HUES64 (cell line): ENCODE results near the gene KIZ.

Experiments
- H3K27ac ChIP-seq: 2 replicates; pipeline ENCODE4 v1.7.0; 2013; ENCODE audit warnings: low read depth, low read length, inconsistent platforms
- H3K27me3 ChIP-seq: 2 replicates; pipeline ENCODE4 v1.6.1; 2013; ENCODE audit warnings: mild to moderate bottlenecking, low read length; ENCODE audit not compliant: insufficient read depth
- H3K36me3 ChIP-seq: 2 replicates; pipeline ENCODE4 v1.6.1; 2013; ENCODE audit warnings: mild to moderate bottlenecking, low read length; ENCODE audit not compliant: insufficient read depth
- H3K4me1 ChIP-seq: 2 replicates; pipeline ENCODE4 v1.6.1; 2013; ENCODE audit warnings: mild to moderate bottlenecking, low read length, moderate library complexity; ENCODE audit not compliant: insufficient read depth
- H3K4me3 ChIP-seq: 2 replicates; pipeline ENCODE4 v1.5.1; 2013; ENCODE audit warnings: mild to moderate bottlenecking, low read length, moderate library complexity
- H3K9ac ChIP-seq: 2 replicates; pipeline ENCODE4 v1.6.1; 2013; ENCODE audit warnings: mild to moderate bottlenecking, low read depth, low read length
- H3K9me3 ChIP-seq: 2 replicates; pipeline ENCODE4 v1.6.1; 2013; ENCODE audit warnings: low read depth, low read length; ENCODE audit not compliant: insufficient read depth
- WGBS: fragments of 150-250, 120-280 bp; methylation state at CpG from one replicate; pipeline ENCODE4 v1.1.7; 2013; ENCODE audit warnings: missing lambda C conversion rate; 5-methylcytosine and 5-hydroxymethylcytosine counted together

KIZ gene

DNA sequence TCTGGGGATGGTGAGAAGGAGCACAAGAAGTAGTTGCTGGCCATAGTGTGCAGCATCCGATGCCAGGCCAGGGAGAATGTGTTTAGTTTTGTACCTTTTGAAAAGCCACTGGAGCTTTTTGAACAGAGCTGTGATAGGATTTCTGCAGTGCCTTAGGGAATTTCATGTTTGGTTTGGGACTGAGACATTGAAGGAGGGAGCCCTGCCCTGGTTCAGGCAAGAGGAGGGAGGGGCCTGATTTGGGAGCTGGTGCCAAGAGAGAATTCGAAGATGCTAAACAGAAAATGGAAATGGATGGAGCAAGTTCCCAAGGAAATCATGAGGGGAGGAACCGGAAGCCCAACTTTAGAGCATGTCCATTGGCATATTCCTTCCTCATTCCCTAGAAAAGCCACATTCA lies 80.7 kb downstream of the KIZ start:
- H3K9me3 ChIP-seq: no peaks in the 10 kb centered on the region
- H3K4me1 ChIP-seq: peaks cover 26% of the 10 kb centered on the region
- no peak overlapping the region for H3K4me3 ChIP-seq
- H3K9ac ChIP-seq: no peak overlapping the region
- H3K36me3 ChIP-seq: peaks cover 6% of the 10 kb centered on the region; the same call in 1 of the 2 replicates
- 95% methylated on average over 3 of the region's 3 CpGs for WGBS
- no peak overlapping the region for H3K27ac ChIP-seq
- no peaks in the 10 kb centered on the region for H3K27me3 ChIP-seq

DNA sequence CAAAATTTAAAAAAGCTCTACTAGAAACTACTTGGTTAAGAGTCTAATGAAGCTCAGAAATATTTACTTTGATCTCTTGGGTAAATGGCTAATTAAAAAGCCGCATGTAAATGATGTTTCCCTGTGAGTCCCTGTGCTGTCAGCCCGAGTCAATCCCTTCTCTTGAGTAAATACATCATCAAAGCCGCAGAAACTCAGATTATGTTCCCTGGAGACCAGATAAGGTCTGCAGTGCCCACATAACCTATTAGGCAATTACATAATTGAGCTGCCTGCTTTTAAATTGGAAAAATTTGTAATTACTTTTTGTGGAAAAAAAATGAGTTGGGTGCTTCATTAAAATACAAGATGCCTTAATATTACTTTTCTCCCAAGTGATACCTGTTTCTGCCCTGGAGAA lies 83.1 kb downstream of the KIZ start:
- no peak overlapping the region for H3K27ac ChIP-seq
- H3K4me3 ChIP-seq: no peak overlapping the region
- H3K9ac ChIP-seq: no peak overlapping the region
- no peaks in the 10 kb centered on the region for H3K27me3 ChIP-seq
- peaks cover 6% of the 10 kb centered on the region; the same call in 1 of the 2 replicates for H3K36me3 ChIP-seq
- peaks cover 20% of the 10 kb centered on the region for H3K4me1 ChIP-seq
- 72% methylated on average over 3 of the region's 3 CpGs for WGBS
- no peaks in the 10 kb centered on the region for H3K9me3 ChIP-seq

DNA sequence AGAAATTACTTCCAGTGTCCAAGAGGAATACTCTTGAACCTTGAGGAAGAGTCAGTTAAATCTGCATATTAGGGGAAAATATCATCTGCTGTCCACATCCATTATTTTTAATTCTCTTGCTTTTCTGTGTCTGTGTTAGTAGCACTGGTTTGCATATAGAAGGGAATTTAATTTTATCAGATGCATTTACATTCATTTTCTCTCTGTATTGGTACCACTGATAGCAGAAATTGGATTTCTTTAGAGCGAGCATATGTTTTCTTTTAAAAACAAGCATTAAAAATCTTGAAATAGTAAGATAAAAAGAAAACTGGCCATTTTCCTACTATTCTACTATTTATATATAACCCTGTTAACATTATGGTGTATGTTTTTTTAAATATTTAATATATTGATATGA lies 83.8 kb downstream of the KIZ start:
- Histone ChIP-seq H3K9me3 (no peaks in the 10 kb centered on the region), H3K4me3 (no peak overlapping the region), H3K36me3 (peaks cover 6% of the 10 kb centered on the region; the same call in 1 of the 2 replicates), H3K4me1 (peaks cover 24% of the 10 kb centered on the region), H3K9ac (no peak overlapping the region), H3K27ac (no peak overlapping the region), H3K27me3 (no peaks in the 10 kb centered on the region)
- WGBS: no CpG with 5 or more reads among the region's 1 CpG

DNA sequence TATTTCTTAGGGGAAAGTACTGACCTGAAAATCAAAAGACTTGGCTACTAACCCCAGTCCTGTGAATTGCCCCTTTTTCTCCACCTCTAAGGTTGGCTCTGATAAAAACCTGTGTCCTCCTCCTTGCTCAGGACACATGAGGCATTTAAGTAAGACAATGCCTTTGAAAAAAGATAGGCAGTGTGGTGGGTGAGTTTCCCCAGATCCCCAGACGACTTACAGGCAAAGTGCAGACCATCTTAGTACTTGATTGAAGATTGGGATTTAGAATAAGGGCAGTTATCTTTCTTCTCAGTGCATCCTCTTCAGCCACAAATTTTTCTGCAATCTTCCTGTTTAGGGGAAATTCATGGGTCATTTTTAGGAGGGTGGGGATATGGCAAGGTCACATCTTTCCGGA lies 87.8 kb downstream of the KIZ start:
- H3K4me3 ChIP-seq: no peak overlapping the region
- peaks cover 48% of the 10 kb centered on the region for H3K4me1 ChIP-seq
- 58% methylated on average over 2 of the region's 2 CpGs for WGBS
- H3K9me3 ChIP-seq: no peaks in the 10 kb centered on the region
- peak overlapping the region; percentile 11; the same call in 1 of the 2 replicates for H3K9ac ChIP-seq
- H3K27me3 ChIP-seq: no peaks in the 10 kb centered on the region
- H3K27ac ChIP-seq: peak overlapping the region; percentile 69; the same call in 1 of the 2 replicates
- no peaks in the 10 kb centered on the region for H3K36me3 ChIP-seq

DNA sequence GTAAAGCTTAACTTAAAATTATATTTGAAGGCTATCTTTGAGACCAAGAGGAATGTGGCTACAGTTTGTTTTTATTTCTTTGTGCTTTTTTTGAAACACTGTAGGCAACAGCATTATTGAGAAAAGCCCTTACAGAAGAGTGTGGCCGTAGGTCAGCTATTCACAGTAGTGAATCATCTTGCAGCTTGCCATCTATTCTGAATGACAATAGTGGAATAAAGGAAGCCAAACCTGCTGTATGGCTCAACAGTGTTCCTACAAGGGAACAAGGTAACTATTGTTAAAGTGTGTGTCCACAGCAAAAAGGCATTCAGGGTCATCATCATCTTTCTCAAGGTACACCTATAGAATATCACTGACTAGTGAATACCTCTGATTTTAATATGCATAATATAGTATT lies 88.5 kb downstream of the KIZ start:
- Histone ChIP-seq H3K36me3 (no peaks in the 10 kb centered on the region), H3K27me3 (no peaks in the 10 kb centered on the region), H3K9me3 (no peaks in the 10 kb centered on the region), H3K4me1 (peaks cover 42% of the 10 kb centered on the region), H3K4me3 (no peak overlapping the region), H3K27ac (peak overlapping the region; percentile 69; the same call in 1 of the 2 replicates), H3K9ac (no peak overlapping the region)
- 18% methylated on average over 1 of the region's 1 CpG for WGBS

DNA sequence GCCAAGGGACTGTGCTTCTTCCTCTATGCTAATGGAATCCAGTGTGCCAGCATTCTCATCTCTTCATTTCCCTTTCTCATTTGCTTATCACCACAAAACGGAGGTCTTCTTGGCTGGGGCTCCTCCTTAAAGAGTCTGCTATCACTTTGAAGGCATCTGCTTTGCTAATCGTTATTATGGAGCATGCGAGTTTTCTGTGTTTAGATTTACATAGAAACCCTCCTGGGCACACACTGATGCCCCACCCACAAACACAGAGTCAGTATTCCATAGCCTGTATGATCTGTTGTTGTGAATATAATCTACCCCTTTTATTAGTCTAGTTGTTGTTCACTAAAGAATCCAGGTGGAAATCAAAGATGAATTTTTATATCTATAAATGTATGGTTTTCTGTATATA lies 93.8 kb downstream of the KIZ start:
- Histone ChIP-seq H3K9me3 (no peaks in the 10 kb centered on the region), H3K36me3 (no peaks in the 10 kb centered on the region), H3K27me3 (no peaks in the 10 kb centered on the region), H3K4me1 (peaks cover 44% of the 10 kb centered on the region), H3K27ac (no peak overlapping the region), H3K9ac (no peak overlapping the region), H3K4me3 (no peak overlapping the region)
- 91% methylated on average over 2 of the region's 3 CpGs for WGBS

DNA sequence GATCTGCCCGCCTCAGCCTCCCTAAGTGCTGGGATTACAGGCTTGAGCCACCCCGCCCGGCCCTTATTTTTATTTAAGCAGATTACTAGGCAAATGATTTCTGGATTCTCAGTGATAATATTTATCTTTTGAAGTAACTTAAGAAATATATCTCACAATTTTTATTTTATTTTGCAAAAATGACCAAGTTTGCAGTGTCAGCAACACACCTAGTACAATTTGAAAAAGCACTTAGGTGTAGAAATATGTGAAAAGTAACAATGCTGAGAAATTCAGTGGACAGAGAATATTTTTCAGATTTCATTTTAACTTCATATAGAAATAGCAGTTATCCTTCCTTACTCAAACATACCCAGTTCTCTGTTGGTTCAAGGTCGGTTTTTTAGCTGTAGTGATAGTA lies 98.3 kb downstream of the KIZ start:
- H3K9me3 ChIP-seq: no peaks in the 10 kb centered on the region
- no peak overlapping the region for H3K4me3 ChIP-seq
- no peak overlapping the region for H3K27ac ChIP-seq
- peaks cover 30% of the 10 kb centered on the region for H3K4me1 ChIP-seq
- 99% methylated on average over 3 of the region's 4 CpGs for WGBS
- H3K27me3 ChIP-seq: no peaks in the 10 kb centered on the region
- peaks cover 4% of the 10 kb centered on the region for H3K36me3 ChIP-seq
- no peak overlapping the region for H3K9ac ChIP-seq

DNA sequence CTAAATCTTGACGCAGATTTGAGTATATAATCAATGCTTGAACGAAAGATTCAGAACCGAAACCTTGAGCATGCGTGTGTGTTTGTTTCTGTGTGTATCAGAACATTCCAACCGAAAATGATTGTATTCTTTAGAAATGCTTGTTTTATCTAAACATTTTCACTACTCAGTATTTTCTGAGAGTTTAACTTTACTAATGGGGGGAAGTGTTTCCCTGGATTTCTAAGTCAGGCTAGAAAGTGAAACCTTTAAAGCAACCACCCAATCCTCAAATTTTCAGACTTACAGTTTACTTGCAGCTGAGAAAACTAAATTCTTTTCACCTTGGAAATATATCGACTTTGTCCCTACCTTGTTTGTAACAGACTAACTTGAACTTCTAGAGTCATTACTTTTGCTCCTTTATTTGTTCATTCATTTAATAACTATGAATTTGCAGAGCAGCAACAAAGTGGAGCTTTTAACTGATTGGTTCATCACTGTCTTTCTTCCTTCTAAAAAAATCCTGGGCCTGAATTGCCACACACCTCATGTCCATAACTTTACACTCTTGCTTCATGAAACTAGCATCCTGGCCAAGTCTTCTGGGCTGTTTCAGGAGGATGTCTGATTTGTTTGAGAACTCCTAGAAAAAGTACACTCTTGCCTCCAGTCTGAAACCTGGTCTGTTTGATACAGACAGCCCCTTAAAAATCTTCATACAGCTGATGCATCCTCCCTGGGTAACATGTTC lies 99.5 kb downstream of the KIZ start:
- no peak overlapping the region for H3K9ac ChIP-seq
- 93% methylated on average over 5 of the region's 6 CpGs for WGBS
- H3K36me3 ChIP-seq: peaks cover 13% of the 10 kb centered on the region
- no peak overlapping the region for H3K4me3 ChIP-seq
- no peak overlapping the region for H3K27ac ChIP-seq
- H3K9me3 ChIP-seq: no peaks in the 10 kb centered on the region
- no peaks in the 10 kb centered on the region for H3K27me3 ChIP-seq
- H3K4me1 ChIP-seq: peaks cover 30% of the 10 kb centered on the region

DNA sequence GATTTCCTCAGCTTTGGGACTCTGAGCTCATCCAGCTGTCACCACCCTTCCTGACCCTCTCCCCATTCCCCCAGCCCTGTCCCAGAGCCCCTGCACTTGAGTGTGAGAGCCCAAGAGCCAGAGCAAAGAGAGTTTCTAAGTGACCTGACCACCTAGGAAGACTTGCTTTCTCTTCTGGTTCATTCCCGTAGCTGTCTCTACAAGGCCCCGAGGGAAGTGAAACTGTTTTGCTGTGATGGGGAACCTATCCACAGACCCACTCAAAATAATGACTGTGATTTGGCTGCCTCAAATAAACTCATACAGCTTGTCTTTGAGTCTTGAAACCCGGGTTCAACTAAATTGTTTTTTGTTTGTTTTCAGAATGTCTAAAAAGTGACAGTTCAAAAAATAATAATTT lies 102.6 kb downstream of the KIZ start:
- Histone ChIP-seq H3K4me3 (no peak overlapping the region), H3K4me1 (peaks cover 32% of the 10 kb centered on the region), H3K27ac (no peak overlapping the region), H3K36me3 (peaks cover 16% of the 10 kb centered on the region), H3K9ac (no peak overlapping the region), H3K9me3 (no peaks in the 10 kb centered on the region), H3K27me3 (no peaks in the 10 kb centered on the region)
- 96% methylated on average over 3 of the region's 3 CpGs for WGBS

DNA sequence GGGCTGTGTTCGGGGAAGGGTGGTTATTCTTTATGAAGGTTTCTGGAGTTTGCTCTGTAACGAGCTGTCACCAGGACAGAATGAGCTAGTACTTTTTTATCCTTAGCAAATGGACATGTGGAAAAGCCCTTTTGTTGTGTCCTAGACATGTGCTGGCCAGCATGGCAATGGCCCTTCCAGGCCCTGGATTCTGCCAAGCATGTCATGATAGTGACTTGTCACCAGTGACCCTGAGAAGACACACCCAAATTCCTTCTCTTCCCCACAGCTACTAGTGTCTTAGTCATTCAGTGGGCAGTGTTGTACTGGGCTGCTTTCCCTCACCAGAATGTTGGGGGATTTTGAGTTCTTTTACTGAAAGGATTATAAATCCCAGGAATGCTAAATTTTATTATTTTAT lies 103.3 kb downstream of the KIZ start:
- 96% methylated on average over 2 of the region's 2 CpGs for WGBS

DNA sequence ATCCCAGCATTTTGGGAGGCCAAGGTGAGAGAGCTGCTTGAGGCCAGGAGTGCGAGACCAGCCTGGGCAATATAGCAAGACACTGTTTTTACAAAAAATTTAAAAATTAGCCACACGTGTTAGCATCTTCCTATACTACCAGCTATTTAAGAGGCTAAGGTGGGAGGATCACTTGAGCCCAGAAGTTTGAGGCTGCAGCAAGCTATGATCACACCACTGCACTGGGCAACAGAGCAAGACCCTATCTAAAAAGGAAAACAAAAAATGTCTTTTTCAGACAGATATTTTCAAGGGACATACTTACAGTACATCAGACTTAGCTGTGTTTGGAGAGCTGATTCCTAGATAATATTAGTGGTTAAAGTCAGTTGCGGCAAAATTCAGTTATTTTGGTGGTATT lies 104.3 kb downstream of the KIZ start:
- 95% methylated on average over 3 of the region's 3 CpGs for WGBS
- H3K36me3 ChIP-seq: peaks cover 16% of the 10 kb centered on the region

More for the DNA sequence above, 103.3 kb downstream of the KIZ start:
- peaks cover 38% of the 10 kb centered on the region for H3K4me1 ChIP-seq
- no peak overlapping the region for H3K27ac ChIP-seq
- no peaks in the 10 kb centered on the region for H3K27me3 ChIP-seq
- peaks cover 16% of the 10 kb centered on the region for H3K36me3 ChIP-seq
- no peaks in the 10 kb centered on the region for H3K9me3 ChIP-seq
- H3K4me3 ChIP-seq: no peak overlapping the region
- H3K9ac ChIP-seq: no peak overlapping the region

DNA sequence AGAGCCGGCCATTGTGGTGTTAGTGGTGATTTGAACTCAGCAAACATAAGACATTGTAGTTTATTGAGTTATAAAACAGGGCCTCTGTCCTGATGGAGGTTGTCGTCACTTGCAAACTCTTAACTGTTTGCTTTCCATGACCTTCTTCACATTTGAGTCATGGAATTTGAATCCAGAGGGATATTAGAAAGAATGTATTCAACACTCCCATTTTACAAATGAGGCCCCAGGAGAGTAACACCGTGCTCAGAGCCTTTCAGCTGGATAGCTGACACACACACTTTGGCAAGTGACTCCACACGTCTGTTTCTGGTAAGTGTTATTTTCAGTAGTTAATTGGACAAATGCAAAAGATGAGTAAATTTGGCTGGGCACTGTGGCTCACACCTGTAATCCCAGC lies 104.8 kb downstream of the KIZ start:
- Histone ChIP-seq H3K9ac (no peak overlapping the region), H3K36me3 (peaks cover 16% of the 10 kb centered on the region), H3K4me3 (no peak overlapping the region), H3K27me3 (no peaks in the 10 kb centered on the region), H3K27ac (no peak overlapping the region), H3K4me1 (peaks cover 42% of the 10 kb centered on the region), H3K9me3 (no peaks in the 10 kb centered on the region)
- WGBS: 89% methylated on average over 4 of the region's 4 CpGs

More for the DNA sequence above, 104.3 kb downstream of the KIZ start:
- H3K4me3 ChIP-seq: no peak overlapping the region
- H3K27me3 ChIP-seq: no peaks in the 10 kb centered on the region
- no peaks in the 10 kb centered on the region for H3K9me3 ChIP-seq
- peaks cover 38% of the 10 kb centered on the region for H3K4me1 ChIP-seq
- H3K27ac ChIP-seq: no peak overlapping the region
- H3K9ac ChIP-seq: no peak overlapping the region
